Measurements from ENCODE around the gene ORC3. TPM values are rescaled to one million over a fixed set of nuclear protein-coding genes. Genes with fewer than 3 reads are reported as not detected.
"Not testable (repeated sequence)": the region's sequence is repeated elsewhere in the genome, so short reads cannot be mapped to it uniquely, and the experiment has no call there.

Gene ORC3
- total and polyA plus RNA-seq, 3 experiments from 2014 or later = 31.1 to 34.1 (median 33.5) TPM

DNA sequence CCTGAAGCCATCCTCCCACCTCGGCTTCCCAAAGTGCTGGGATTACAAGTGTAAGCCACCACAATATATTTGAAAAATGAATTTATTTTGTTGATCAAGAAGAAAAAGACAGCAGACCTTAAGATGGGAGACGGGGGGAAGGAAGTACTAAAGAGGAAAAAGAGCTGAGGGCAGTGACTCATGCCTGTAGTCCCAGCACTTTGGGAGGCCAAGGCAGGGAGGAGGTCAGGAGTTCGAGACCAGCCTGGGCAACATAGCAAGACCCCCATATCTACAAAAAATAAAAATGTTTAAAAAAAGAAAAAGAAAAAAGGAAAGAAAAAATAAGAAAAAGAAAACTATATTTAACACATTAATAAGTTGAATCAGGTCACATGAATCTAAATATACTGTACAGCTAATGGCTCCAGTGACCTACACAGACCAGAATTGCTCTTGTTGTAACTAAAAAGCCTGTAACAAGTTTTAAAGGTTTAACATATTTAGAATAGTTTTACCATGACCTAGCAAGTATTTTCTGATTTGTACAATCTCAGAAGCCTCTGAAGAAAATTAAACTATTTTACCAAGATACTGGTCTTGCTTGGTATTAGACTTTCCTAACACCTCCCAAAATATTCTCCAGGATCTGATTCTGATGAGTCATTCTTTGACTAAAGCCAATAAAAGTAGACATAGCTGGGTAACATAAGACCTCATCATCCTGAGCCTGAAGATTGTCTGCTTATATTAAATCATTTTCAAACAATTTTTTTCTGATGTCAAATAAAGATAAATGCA, 116.4 kb downstream of the ORC3 start:
- Mint-ChIP-seq H3K9me3 (no peaks in the 10 kb centered on the region), H3K4me3 (no peak overlapping the region), H3K36me3 (peaks cover 0 to 9% (median 0%) of the 10 kb centered on the region in 3 donors), H3K27ac (peak overlapping the region in 2 of 8 donors; percentile 51 to 92), H3K27me3 (peaks cover 0 to 4% of the 10 kb centered on the region in 2 donors), H3K4me1 (peaks cover 9 to 21% (median 17%) of the 10 kb centered on the region in 3 donors)
- Histone ChIP-seq H3K4me3 (ENCODE audit: low read length) (no peak overlapping the region), H3K27me3 (ENCODE audit: insufficient read depth, low read length, poor library complexity, severe bottlenecking) (no peaks in the 10 kb centered on the region), H3K4me1 (ENCODE audit: insufficient read depth, low read length) (no peaks in the 10 kb centered on the region), H3K9me3 (ENCODE audit: low read length) (no peaks in the 10 kb centered on the region), H3K27ac (ENCODE audit: low read depth, low read length) (no peak overlapping the region), H3K36me3 (ENCODE audit: insufficient read depth, low read length) (no peaks in the 10 kb centered on the region)
- ChIA-PET POLR2A (no interaction called here), CTCF (no interaction called here)
- DNase-seq = no peak

DNA sequence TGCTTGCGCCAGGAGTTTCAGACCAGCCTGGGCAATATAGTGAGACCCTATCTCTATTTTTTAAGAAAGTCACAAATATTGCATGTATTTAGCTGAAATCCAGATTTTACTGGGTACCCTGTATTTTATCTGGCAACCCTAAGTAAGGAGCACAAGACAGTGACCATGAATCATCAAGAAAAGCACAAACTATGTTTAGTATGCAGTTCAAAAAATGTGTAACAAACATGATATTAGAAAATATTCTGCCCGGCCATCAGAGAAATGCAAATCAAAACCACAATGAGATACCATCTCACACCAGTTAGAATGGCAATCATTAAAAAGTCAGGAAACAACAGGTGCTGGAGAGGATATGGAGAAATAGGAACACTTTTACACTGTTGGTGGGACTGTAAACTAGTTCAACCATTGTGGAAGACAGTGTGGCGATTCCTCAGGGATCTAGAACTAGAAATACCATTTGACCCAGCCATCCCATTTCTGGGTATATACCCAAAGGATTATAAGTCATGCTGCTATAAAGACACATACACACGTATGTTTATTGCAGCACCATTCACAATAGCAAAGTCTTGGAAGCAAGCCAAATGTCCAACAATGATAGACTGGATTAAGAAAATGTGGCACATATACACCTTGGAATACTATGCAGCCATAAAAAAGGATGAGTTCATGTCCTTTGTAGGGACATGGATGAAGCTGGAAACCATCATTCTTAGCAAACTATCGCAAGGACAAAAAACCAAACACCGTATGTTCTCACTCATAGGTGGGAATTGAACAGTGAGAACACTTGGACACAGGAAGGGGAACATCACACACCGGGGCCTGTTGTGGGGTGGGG, 118.9 kb downstream of the ORC3 start:
- DNase-seq; H3K27me3 ChIP-seq (ENCODE audit: insufficient read depth, low read length, poor library complexity, severe bottlenecking); CTCF ChIA-PET; H3K9me3 ChIP-seq (ENCODE audit: low read length); H3K4me3 Mint-ChIP-seq; H3K9me3 Mint-ChIP-seq; H3K36me3 ChIP-seq (ENCODE audit: insufficient read depth, low read length); H3K4me1 ChIP-seq (ENCODE audit: insufficient read depth, low read length); H3K27ac ChIP-seq (ENCODE audit: low read depth, low read length); H3K4me3 ChIP-seq (ENCODE audit: low read length); H3K27ac Mint-ChIP-seq; H3K36me3 Mint-ChIP-seq; H3K27me3 Mint-ChIP-seq; POLR2A ChIA-PET: not testable (repeated sequence)
- H3K4me1 Mint-ChIP-seq = peaks cover 3 to 11% (median 7%) of the 10 kb centered on the region in 3 donors

DNA sequence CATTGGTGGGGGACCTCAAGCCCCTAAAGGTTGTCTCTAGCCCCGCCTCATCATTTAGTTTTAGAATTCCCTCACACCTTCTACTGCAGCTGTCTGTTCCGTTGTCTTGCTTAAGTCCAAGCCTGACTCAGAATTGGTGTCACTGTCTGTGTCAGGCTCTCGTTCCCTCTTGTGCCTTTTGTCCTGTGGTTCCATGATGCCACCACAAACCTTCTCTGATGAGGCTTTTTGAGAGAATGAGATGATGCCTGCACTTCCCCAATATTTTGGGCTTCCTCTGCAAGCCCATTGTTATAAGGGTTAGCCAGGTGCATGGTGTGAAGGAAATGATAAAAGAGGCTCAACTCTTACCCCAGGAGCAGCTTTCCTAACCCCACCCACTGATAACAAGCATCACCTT, 120.2 kb downstream of the ORC3 start:
- H3K27me3 Mint-ChIP-seq = no peaks in the 10 kb centered on the region
- Histone ChIP-seq H3K27ac (ENCODE audit: low read depth, low read length) (no peak overlapping the region), H3K4me1 (ENCODE audit: insufficient read depth, low read length) (peaks cover 5% of the 10 kb centered on the region), H3K27me3 (ENCODE audit: insufficient read depth, low read length, poor library complexity, severe bottlenecking) (no peaks in the 10 kb centered on the region), H3K36me3 (ENCODE audit: insufficient read depth, low read length) (no peaks in the 10 kb centered on the region), H3K9me3 (ENCODE audit: low read length) (no peaks in the 10 kb centered on the region), H3K4me3 (ENCODE audit: low read length) (no peak overlapping the region)
- ChIA-PET CTCF (interaction anchor here (1.1 kb wide), 1 partner anchor 9 kb away, joined by 3 read pairs; no protein-coding TSS in a partner anchor), POLR2A (no interaction called here)
- no peak overlapping the region for H3K27ac Mint-ChIP-seq
- H3K36me3 Mint-ChIP-seq = no peaks in the 10 kb centered on the region
- no peaks in the 10 kb centered on the region for H3K9me3 Mint-ChIP-seq
- no peak for DNase-seq
- H3K4me1 Mint-ChIP-seq = peaks cover 9 to 14% (median 13%) of the 10 kb centered on the region in 3 donors
- H3K4me3 Mint-ChIP-seq = no peak overlapping the region

GRCh38 chr6:87712713-87713112, 122.8 kb downstream of the ORC3 start:
- DNase-seq; H3K4me1 ChIP-seq (ENCODE audit: insufficient read depth, low read length); H3K4me3 ChIP-seq (ENCODE audit: low read length); H3K27ac Mint-ChIP-seq; H3K9me3 Mint-ChIP-seq; H3K27ac ChIP-seq (ENCODE audit: low read depth, low read length); H3K36me3 Mint-ChIP-seq; H3K4me1 Mint-ChIP-seq; H3K9me3 ChIP-seq (ENCODE audit: low read length); H3K4me3 Mint-ChIP-seq; POLR2A ChIA-PET; H3K27me3 ChIP-seq (ENCODE audit: insufficient read depth, low read length, poor library complexity, severe bottlenecking); H3K36me3 ChIP-seq (ENCODE audit: insufficient read depth, low read length); H3K27me3 Mint-ChIP-seq: not testable (repeated sequence)
- CTCF ChIA-PET = interaction anchor here (0.7 to 1.4 kb wide), 2 partner anchors 10 to 120 kb away, joined by 4 to 6 read pairs; partner anchors contain the start of gene AKIRIN2

DNA sequence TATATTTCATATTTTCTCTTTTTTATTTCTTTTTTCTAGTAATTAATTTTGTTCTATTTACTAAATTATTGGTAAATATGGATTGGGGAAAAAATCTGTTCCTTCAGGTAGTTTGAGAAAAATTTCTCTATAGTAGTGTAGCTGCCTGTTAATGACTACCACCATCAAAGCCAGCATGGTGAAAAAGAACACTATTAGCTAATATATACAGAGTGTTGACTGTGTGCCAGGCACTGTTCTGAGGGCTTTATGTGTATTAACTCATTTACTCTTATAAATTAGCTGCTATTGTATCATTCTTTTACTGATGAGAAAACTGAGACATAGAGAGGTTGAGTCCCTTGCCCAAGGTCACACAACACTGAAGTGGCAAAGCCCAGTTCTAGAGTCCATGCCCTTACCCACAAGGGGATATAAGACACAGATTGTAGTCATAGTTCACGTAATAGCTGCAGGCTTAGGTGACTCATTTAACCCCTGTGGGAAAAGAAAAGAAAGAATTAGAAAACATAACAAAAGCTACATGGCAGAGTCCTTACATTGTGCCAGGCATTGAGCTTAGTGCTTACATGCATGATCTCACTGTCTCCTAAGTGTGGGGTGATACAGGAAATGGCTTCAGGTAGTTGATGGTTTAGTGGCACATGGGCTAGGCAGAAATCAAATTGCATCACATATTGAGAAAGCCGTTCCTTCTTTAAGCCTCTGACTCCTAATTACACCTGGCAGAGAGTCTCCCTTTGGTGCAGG, 124.3 kb downstream of the ORC3 start:
- no peak overlapping the region for H3K27ac ChIP-seq (ENCODE audit: low read depth, low read length)
- no peak overlapping the region for H3K4me3 ChIP-seq (ENCODE audit: low read length)
- no peaks in the 10 kb centered on the region for H3K36me3 Mint-ChIP-seq
- peaks cover 16 to 23% (median 21%) of the 10 kb centered on the region in 3 donors for H3K4me1 Mint-ChIP-seq
- ChIA-PET CTCF (no interaction called here), POLR2A (interaction anchor here (2.1 kb wide), 1 partner anchor 12 kb away, joined by 7 read pairs; the partner anchor contains the start of gene AKIRIN2)
- H3K4me3 Mint-ChIP-seq = no peak overlapping the region
- H3K4me1 ChIP-seq (ENCODE audit: insufficient read depth, low read length) = peaks cover 5% of the 10 kb centered on the region
- no peaks in the 10 kb centered on the region for H3K9me3 Mint-ChIP-seq
- no peaks in the 10 kb centered on the region for H3K36me3 ChIP-seq (ENCODE audit: insufficient read depth, low read length)
- no peaks in the 10 kb centered on the region for H3K9me3 ChIP-seq (ENCODE audit: low read length)
- H3K27ac Mint-ChIP-seq = peak overlapping the region in 6 of 8 donors; percentile 36 to 85 (median 48)
- no peaks in the 10 kb centered on the region for H3K27me3 Mint-ChIP-seq
- DNase-seq = no peak
- no peaks in the 10 kb centered on the region for H3K27me3 ChIP-seq (ENCODE audit: insufficient read depth, low read length, poor library complexity, severe bottlenecking)

Other genes with a start within 250 kb of the ORC3 start
- gene C6orf163, start 245.3 kb upstream of the ORC3 start, total RNA-seq = 1 to 10 TPM; 1.5 TPM
- gene C6orf163, start 245.3 kb upstream of the ORC3 start, polyA plus RNA-seq = 0.16 TPM
- not detected for gene CFAP206, start 182.2 kb upstream of the ORC3 start, total RNA-seq
- gene CFAP206, start 182.2 kb upstream of the ORC3 start, polyA plus RNA-seq = not detected
- 10 to 100 TPM; 11.1 to 11.4 TPM for gene SLC35A1, start 117.2 kb upstream of the ORC3 start, total RNA-seq
- gene SLC35A1, start 117.2 kb upstream of the ORC3 start, polyA plus RNA-seq = 28.3 TPM
- 10 to 100 TPM; 19.2 to 20.6 TPM for gene RARS2, start 148 bp upstream of the ORC3 start, total RNA-seq
- gene RARS2, start 148 bp upstream of the ORC3 start, polyA plus RNA-seq = 27.9 TPM
- gene AKIRIN2, start 112.1 kb downstream of the ORC3 start, total RNA-seq = 10 to 100 TPM; 47.3 to 49.3 TPM
- gene AKIRIN2, start 112.1 kb downstream of the ORC3 start, polyA plus RNA-seq = 55.6 TPM

Data from CD8-positive, alpha-beta memory T cell (primary cell).